Mesothelial cell of epicardium (in vitro differentiated cells): ENCODE data around the gene MRRF. TPM values are rescaled to one million over a fixed set of nuclear protein-coding genes. Genes with fewer than 3 reads are reported as not detected.
A peak's percentile ranks its signal among the peaks of the same experiment; 100 is the strongest.

Source experiments
- DNase-seq, 2 experiments: peaks; one replicate each; pipeline ENCODE4 v3.0.0; 2021; ENCODE audit warnings: low spot score in 2 of 2; ENCODE audit not compliant: unreplicated experiment in 2 of 2
- H3K27ac Mint-ChIP-seq: 2 replicates; pipeline ENCODE4 v1.8.0; 2021; ENCODE audit warnings: mixed read lengths
- H3K27me3 Mint-ChIP-seq: 2 replicates; pipeline ENCODE4 v1.8.0; 2021; ENCODE audit warnings: low read depth, mixed read lengths
- H3K36me3 Mint-ChIP-seq: 2 replicates; pipeline ENCODE4 v1.8.0; 2021; ENCODE audit warnings: mixed read lengths
- H3K4me1 Mint-ChIP-seq: 2 replicates; pipeline ENCODE4 v1.8.0; 2021; ENCODE audit warnings: mixed read lengths
- H3K4me3 Mint-ChIP-seq: 2 replicates; pipeline ENCODE4 v1.8.0; 2021; ENCODE audit warnings: mild to moderate bottlenecking, moderate library complexity, mixed read lengths
- H3K9me3 Mint-ChIP-seq: 2 replicates; pipeline ENCODE4 v1.8.0; 2021; ENCODE audit warnings: mixed read lengths
- CTCF ChIP-seq: fragments of 200-600 bp; sonication (generic); IDR thresholded peaks from one replicate; pipeline ENCODE4 v1.5.0; 2021; ENCODE audit warnings: antibody characterized with exemption; ENCODE audit not compliant: unreplicated experiment
- total RNA-seq: library from RNA; stranded (reverse); gene quantifications from 3 replicates; pipeline ENCODE4 v1.2.1, GENCODE V29; 2021

MRRF gene
- total RNA-seq, 1 donor from 2014 or later = 39.2 TPM

GRCh38 chr9:122368642-122369041, 104.0 kb downstream of the MRRF start:
- DNase-seq = no peak
- Mint-ChIP-seq H3K27me3 (peaks cover 58% of the 10 kb centered on the region), H3K4me1 (peaks cover 15% of the 10 kb centered on the region), H3K4me3 (no peak overlapping the region), H3K27ac (no peak overlapping the region), H3K9me3 (peaks cover 4% of the 10 kb centered on the region), H3K36me3 (no peaks in the 10 kb centered on the region)
- TF ChIP-seq CTCF = no peak

GRCh38 chr9:122370303-122370702, 105.6 kb downstream of the MRRF start:
- H3K4me3 Mint-ChIP-seq = no peak overlapping the region
- no peak for DNase-seq
- peaks cover 70% of the 10 kb centered on the region for H3K27me3 Mint-ChIP-seq
- H3K4me1 Mint-ChIP-seq = peaks cover 16% of the 10 kb centered on the region
- no peaks in the 10 kb centered on the region for H3K36me3 Mint-ChIP-seq
- TF ChIP-seq CTCF = no peak
- no peak overlapping the region for H3K27ac Mint-ChIP-seq
- peaks cover 4% of the 10 kb centered on the region for H3K9me3 Mint-ChIP-seq

- Mint-ChIP-seq H3K27ac (no peak within 1 kb of the TSS), H3K4me1 (peaks cover 23% of the 10 kb centered on the region), H3K9me3 (peaks cover 4% of the 10 kb centered on the region), H3K27me3 (peaks cover 70% of the 10 kb centered on the region), H3K4me3 (peak within 1 kb of the TSS; percentile 58), H3K36me3 (no peaks in the 10 kb centered on the region)
- no peak for DNase-seq
- no peak for TF ChIP-seq CTCF
Observed at GRCh38 chr9:122370869-122371755, 106.4 kb downstream of the MRRF start, which contains the start of gene PTGS1. Gene PTGS1, plus strand, starts transcription at chr9:122371024. Its CDS starts 61 bp downstream, at chr9:122371085.

- Mint-ChIP-seq H3K27ac (no peak overlapping the region), H3K27me3 (peaks cover 70% of the 10 kb centered on the region), H3K4me3 (no peak overlapping the region), H3K36me3 (no peaks in the 10 kb centered on the region), H3K9me3 (peaks cover 4% of the 10 kb centered on the region), H3K4me1 (peaks cover 30% of the 10 kb centered on the region)
- no peak for DNase-seq
- TF ChIP-seq CTCF = no peak
Observed at GRCh38 chr9:122371846-122372245, 107.2 kb downstream of the MRRF start.

- Mint-ChIP-seq H3K9me3 (peaks cover 4% of the 10 kb centered on the region), H3K36me3 (no peaks in the 10 kb centered on the region), H3K4me3 (no peak overlapping the region), H3K27me3 (peaks cover 65% of the 10 kb centered on the region), H3K27ac (no peak overlapping the region), H3K4me1 (peaks cover 38% of the 10 kb centered on the region)
- DNase-seq = no peak
- no peak for TF ChIP-seq CTCF
Observed at GRCh38 chr9:122372856-122373845, 108.5 kb downstream of the MRRF start.
